Measurements from ENCODE around the gene ARFGAP1.

ARFGAP1 gene

GRCh38 chr20:63261060-63261794, 11.4 kb upstream of the ARFGAP1 start:
- no peak for DNase-seq

GRCh38 chr20:63261795-63262528, 10.7 kb upstream of the ARFGAP1 start:
- no peak for DNase-seq

GRCh38 chr20:63262836-63263235, 9.8 kb upstream of the ARFGAP1 start:
- no peak for DNase-seq

- no peak for DNase-seq
These were observed 8.6 kb upstream of the ARFGAP1 start for GRCh38 chr20:63264000-63264399.

GRCh38 chr20:63264519-63264918, 8.1 kb upstream of the ARFGAP1 start:
- no peak for DNase-seq

- DNase-seq, result no peak
These were observed 6.6 kb upstream of the ARFGAP1 start for GRCh38 chr20:63265891-63266515.

DNA sequence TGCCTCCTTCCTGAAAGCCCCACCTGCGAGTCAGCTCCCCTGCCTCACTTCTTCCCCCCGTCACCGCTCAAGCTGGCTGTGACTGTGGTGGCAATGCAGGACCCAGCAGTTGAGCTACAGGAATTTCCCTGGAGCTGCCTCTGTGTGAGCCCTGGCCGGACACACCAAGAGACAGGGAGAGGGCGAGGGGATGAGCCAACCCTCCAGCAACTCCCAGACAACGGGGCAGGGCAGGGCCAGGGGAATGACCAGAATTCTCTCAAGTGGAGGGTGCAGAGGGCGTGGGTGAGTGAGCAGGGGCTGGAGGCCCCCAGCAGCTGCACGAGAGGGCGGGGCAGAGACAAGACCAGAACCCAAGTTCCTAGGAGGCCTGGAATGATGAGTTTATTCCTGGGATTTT, 4.9 kb upstream of the ARFGAP1 start:
- no peak for DNase-seq

- DNase-seq, result no peak
These were observed 4.4 kb upstream of the ARFGAP1 start for GRCh38 chr20:63268256-63268655.

DNA sequence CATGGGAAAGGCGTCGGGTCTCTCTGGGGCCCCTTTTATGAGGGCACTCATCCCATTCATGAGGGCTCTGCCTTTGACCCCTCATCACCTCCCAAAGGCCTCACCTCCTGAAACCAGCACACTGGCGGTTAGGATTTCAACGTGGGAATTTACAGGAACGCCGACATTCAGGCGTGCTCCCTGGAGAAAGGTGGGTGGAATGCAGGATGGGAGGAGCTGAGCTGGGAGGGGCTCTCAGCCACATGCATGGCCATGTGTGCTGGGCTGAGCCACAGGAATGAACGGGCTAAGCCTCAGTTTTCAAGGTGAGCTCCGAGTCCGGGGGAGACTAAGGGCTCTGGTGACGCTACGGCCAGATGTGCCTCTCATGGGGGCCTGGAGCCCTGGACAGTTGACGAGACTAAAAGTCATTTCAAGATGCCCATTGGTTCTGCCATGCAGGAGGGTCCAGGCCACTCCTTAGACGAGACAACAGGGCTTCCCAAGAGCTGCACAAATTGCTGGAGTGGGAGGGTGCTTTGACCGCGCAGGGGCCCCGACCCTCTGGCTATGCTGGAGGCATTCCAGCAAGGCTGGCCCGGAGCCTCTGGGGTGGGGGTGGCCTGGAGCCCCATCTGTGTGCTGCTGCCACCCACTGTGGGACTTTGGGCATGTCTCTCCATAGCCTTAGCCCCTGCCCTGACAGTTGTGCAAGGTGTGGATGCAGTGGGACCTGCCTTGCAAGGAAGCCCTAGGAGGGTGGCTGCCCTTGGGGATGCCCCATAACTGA, 3.8 kb upstream of the ARFGAP1 start:
- DNase-seq, result no peak

- DNase-seq, result no peak
These were observed 2.9 kb upstream of the ARFGAP1 start for GRCh38 chr20:63269724-63270123.

DNA sequence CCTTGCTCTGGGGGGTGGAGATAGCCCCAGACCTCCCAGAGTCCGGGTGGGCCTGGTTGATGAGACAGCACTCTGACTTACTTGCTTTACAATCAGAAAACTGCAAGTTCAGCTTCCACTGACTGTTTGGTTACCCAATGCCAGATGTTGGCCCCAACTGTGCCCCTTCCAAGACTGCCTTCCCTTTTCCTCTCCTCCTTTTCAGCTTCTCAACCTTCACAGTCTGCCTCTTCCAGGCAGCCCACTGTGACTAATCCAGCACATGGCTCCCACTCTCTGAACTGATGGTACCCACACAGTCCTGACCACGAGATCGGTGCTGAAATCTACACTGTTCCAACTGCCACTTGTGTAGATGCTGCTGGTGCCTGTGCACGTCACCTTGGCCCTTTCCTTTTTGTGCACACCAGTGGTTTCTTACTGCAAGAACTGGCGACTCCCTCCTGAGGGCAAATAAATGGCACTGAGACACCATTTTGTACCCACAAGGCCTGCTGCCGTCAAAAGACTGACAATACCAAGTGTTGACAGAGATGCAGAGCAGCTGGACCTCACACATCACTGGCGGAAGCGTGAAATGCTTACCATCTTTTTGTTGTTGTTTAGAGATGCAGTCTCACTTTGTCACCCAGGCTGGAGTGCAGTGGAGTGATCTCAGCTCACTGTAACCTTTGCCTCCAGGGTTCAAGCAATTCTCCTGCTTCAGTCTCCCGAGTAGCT, 1.8 kb upstream of the ARFGAP1 start:
- DNase-seq, result no peak

GRCh38 chr20:63273059-63273579, 506 bp downstream of the ARFGAP1 start:
- DNase-seq, result no peak

DNA sequence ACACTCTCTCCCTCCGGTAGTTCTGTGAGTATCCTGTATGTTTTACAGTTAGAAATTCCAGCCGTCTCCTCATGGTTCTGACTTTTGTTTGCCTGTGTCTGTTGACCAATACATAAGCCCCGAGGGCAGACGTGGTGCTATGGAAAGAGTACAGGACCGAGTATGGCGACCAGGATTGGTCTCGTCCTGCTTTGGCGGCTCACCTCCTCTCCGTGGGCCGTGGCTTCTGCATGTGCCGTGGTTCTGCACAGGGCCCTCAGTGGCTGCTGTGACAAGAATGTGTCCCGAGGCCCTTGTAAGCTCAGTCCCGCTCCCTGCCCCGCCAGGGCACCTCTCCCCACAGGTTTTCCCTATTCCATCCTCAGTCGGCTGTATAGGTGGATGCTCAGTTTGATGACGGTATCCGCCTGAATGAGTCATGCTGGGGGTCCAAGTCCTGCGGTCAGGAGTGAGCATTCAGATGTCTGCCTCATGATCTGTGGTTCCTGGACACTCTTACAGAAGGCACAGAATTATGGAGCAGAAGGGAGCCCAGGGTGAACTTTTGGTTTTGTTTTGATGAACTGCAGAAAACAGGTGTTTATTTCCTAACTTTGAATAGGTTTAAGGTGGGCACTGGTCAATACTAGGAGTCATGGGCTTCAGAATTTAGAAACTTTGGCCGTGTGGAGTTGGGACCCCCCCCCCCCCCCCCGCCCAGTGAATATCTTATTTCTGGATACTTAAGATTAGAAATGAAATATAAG, 1.2 kb downstream of the ARFGAP1 start:
- DNase-seq, result no peak

GRCh38 chr20:63274381-63275228, 2.0 kb downstream of the ARFGAP1 start:
- DNase-seq, result no peak

GRCh38 chr20:63275825-63276224, 3.2 kb downstream of the ARFGAP1 start:
- DNase-seq, result no peak

DNA sequence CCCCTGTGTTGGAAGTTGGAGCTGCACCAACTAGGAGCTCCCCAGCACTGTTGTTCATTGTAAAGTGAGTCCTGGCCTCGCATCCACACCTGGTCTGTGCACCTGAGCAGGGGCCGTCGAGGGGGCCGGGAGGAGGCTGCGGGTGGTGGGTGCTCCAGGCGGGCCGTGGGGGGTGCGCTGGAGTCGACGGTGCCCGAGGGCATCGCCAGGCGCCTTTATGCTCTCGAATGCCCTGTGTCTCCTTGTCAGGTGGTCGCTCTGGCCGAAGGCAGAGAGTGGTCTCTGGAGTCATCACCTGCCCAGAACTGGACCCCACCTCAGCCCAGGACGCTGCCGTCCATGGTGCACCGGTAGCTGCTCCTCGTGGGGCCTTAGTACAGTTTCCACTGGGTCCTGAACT, 4.3 kb downstream of the ARFGAP1 start:
- no peak for DNase-seq

- no peak for DNase-seq
These were observed 5.1 kb downstream of the ARFGAP1 start for GRCh38 chr20:63277466-63278272.

- DNase-seq, result no peak
These were observed 6.0 kb downstream of the ARFGAP1 start for GRCh38 chr20:63278661-63279060.

DNA sequence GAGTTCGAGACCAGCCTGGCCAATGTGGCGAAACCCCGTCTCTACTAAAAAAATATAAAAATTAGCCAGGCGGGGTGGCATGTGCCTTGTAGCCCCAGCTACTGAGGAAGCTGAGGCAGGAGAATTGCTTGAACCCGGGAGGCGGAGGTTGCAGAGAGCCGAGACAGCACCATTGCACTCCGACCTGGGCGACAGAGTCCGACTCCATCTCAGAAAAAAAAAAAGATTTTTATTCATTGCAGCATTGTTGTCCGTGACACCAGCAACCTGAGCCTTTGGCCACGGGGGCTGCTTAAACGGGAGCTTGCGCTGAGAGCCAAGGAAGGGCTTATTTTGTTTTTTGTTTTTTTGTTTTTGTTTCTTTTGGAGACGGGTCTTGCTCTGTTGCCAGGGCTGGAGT, 7.3 kb downstream of the ARFGAP1 start:
- no peak for DNase-seq

DNA sequence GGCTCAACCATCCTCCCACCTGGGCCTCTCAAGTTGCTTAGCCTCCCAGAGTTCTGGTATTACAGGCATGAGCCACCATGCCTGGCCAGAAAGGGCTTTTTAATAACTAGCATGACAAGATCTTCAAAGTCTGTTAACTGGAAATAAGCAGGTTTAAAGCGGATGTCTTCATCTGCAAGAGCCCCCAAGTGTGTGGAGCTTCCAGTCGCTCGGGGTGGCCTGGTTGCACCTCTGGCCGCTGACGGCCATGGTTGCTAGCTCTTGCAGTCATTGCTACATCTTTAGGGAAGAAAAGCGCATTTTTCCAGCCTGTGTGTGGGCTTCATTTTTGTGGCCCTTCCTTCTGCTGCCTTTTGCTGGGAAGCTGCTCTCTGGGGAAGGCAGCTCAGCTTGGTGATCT, 7.8 kb downstream of the ARFGAP1 start:
- no peak for DNase-seq
